Retinal pigment epithelial cell (primary cell): Measurements from ENCODE around the gene CCNE1.
"Not testable (repeated sequence)": the region's sequence is repeated elsewhere in the genome, so short reads cannot be mapped to it uniquely, and the experiment has no call there.

Experiments used
- DNase-seq: peaks from one replicate; pipeline ENCODE4 v3.0.0-alpha.2; 2010; ENCODE audit warnings: low read depth
- H3K4me3 ChIP-seq: 2 replicates; pipeline ENCODE4 v1.5.1; 2011; ENCODE audit warnings: mild to moderate bottlenecking, low read length, control low read depth, moderate library complexity
- CTCF ChIP-seq: conservative IDR thresholded peaks from 2 replicates; pipeline ENCODE4 v1.5.1; 2011; ENCODE audit warnings: low read depth, low read length, control low read depth, inconsistent platforms

The CCNE1 gene

DNA sequence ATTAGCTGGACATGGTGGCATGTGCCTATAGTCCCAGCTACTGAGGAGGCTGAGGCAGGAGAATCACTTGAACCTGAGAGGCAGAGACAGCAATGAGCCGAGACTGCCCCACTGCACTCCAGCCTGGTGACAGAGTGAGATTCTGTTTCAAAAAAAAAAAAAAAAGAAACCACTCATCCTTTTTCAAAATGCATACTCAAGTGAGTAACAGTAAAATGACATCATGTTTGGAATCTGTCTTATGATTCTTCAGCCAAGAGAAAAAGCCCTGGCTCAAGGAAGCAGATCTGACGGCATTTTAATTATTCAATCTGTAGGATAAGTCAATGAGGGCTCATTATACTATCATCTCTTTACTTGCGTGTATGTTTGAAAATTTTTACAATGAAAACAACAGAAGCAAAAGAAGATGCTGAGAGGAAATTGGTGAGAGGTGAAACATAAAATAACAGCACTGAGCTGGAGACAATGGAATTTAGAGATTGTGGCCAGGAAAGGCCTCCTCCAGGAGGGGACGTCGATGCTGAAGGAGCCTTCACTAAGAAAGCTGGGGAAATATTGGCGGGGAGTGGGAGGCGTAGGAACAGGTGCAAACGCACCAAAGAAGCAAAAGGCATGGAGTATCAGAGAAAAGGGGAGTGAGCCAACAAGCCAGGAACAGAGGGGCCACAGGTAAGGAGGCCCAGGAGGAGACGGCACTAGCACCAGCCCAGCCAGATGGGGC, 12.9 kb upstream of the CCNE1 start:
- DNase-seq, result no peak
- no peak overlapping the region for H3K4me3 ChIP-seq
- no peak for TF ChIP-seq CTCF

- no peak overlapping the region for H3K4me3 ChIP-seq
- TF ChIP-seq CTCF, result no peak
- DNase-seq, result no peak
Measured at GRCh38 chr19:29800100-29800825, 11.5 kb upstream of the CCNE1 start.

- not testable (repeated sequence) for DNase-seq, H3K4me3 ChIP-seq
Measured at GRCh38 chr19:29803951-29804350, 7.8 kb upstream of the CCNE1 start.

DNA sequence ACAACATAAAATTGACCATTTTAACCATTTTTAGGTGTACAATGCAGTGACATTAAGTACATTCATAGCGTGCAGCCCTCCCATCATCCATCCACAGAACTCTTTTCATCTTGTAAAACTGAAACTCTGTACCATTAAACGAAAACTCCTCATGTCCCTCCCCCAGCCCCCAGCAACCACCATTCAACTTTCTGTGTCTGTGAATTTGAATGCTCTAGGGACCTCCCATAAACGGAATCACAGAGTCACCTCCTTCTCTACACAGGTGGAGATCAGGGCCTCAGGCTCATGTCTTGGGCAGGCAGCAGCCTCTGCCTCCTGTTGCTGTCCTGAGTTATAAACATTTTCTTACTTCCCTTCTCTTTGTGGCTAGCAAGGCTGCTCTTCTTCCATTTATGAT, 7.3 kb upstream of the CCNE1 start:
- H3K4me3 ChIP-seq, result no peak overlapping the region
- no peak for TF ChIP-seq CTCF
- DNase-seq, result no peak

- TF ChIP-seq CTCF, result no peak
- no peak for DNase-seq
- H3K4me3 ChIP-seq, result no peak overlapping the region
Measured at GRCh38 chr19:29805031-29805965, 6.5 kb upstream of the CCNE1 start.

GRCh38 chr19:29806098-29806866, 5.5 kb upstream of the CCNE1 start:
- peak; percentile 12 for DNase-seq
- TF ChIP-seq CTCF, result no peak

DNA sequence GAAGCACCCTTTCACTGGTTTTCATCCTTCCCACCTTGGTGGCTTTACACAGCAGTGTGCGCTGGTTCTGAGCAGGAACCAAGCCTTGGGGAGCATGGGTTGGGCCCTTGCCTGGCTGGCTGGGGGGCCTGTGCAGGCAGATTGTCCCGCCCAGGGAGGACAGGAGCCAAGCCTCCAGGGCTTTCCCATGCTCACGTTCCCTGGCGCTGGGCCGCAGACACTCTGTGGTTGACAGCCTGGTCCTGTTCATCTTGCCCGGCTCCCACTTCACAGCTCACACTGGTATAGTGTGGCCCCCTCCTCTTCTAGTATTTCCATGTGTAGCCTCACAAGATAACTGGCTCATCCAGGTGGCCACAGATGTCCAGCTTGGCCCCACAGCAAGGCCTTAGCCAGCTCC, 4.6 kb upstream of the CCNE1 start:
- no peak for DNase-seq

More at GRCh38 chr19:29806098-29806866, 5.5 kb upstream of the CCNE1 start:
- no peak overlapping the region for H3K4me3 ChIP-seq

More for the DNA sequence above, 4.6 kb upstream of the CCNE1 start:
- no peak overlapping the region for H3K4me3 ChIP-seq
- no peak for TF ChIP-seq CTCF
